GM10266 (cell line): ENCODE measurements around the gene TSPAN4.

Experiments used
- DNase-seq: peaks from one replicate; pipeline ENCODE4 v3.0.0; 2012; ENCODE audit errors: extremely low spot score
- TF ChIP-seq, protein P1 (sequence below): IDR thresholded peaks from 2 replicates; pipeline ENCODE4 v1.5.1; 2012; ENCODE audit warnings: mild to moderate bottlenecking, low read depth; ENCODE audit not compliant: control insufficient read depth, insufficient read depth; ENCODE audit errors: missing control alignments

The TSPAN4 gene, protein sequence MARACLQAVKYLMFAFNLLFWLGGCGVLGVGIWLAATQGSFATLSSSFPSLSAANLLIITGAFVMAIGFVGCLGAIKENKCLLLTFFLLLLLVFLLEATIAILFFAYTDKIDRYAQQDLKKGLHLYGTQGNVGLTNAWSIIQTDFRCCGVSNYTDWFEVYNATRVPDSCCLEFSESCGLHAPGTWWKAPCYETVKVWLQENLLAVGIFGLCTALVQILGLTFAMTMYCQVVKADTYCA

DNA sequence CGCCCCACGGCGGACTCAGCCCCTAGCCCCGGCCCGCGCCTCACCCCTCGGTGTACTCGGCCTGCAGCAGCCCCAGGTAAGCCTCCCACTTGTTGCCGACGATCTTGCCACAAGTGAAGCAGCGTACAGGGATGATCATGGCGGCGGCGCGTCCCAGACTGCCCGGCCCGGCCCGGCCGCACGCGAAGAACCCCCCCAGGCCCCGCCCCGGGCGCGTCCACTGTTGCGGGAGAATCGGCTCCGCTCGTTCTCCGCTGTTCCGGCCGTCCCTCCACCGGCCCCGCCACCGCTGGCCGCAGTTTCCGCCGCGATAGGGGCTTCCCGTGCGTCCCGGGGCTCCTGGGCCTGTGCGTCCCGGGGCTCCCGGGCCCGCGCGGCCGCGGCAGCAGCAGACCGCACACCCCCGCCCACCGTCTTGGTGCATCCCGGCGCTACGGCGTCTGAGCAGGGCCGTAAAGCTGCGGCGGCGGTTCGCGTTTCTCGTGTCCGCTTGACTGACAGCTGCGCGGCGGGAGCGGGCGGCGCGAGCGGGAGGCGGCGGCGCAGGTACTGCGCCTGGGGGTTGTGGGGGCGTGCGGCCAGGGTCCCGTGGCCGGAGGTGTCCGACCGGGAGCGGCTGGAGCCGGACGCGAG, at the start of gene TSPAN4, which contains the start of gene POLR2L:
Gene TSPAN4, plus strand, starts transcription at position 483 of the 633 bp plus-strand sequence. CDS start 7,453 bp downstream, outside the sequence.
Gene POLR2L, minus strand, starts transcription at position 160 of the 633 bp plus-strand sequence. Its CDS starts 21 bp downstream, at position 139.
- DNase-seq: peak; percentile 98
- TF ChIP-seq, protein P1, sequence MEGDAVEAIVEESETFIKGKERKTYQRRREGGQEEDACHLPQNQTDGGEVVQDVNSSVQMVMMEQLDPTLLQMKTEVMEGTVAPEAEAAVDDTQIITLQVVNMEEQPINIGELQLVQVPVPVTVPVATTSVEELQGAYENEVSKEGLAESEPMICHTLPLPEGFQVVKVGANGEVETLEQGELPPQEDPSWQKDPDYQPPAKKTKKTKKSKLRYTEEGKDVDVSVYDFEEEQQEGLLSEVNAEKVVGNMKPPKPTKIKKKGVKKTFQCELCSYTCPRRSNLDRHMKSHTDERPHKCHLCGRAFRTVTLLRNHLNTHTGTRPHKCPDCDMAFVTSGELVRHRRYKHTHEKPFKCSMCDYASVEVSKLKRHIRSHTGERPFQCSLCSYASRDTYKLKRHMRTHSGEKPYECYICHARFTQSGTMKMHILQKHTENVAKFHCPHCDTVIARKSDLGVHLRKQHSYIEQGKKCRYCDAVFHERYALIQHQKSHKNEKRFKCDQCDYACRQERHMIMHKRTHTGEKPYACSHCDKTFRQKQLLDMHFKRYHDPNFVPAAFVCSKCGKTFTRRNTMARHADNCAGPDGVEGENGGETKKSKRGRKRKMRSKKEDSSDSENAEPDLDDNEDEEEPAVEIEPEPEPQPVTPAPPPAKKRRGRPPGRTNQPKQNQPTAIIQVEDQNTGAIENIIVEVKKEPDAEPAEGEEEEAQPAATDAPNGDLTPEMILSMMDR: no peak

DNA sequence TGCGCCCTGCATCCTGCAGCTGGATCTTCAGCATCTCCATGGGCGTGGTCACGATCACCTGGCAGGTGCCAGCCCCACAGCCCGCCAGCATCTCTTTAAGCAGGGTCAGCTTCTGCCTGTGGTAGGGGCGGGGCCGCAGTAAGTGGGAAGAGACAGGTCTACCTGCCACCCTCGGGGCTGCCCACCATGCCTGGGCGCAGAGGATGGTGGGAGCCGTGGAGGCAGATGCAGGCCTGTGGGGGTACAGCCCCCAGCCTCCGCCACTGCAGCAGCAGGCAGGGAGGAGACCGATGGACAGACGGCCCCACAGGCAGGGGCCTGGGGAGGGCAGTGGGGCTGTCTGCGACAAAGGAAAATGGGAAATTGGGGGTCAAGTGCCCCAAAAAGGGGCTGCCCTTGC, 49.8 kb upstream of the TSPAN4 start:
- TF ChIP-seq, protein P1: no peak
- DNase-seq: no peak

DNA sequence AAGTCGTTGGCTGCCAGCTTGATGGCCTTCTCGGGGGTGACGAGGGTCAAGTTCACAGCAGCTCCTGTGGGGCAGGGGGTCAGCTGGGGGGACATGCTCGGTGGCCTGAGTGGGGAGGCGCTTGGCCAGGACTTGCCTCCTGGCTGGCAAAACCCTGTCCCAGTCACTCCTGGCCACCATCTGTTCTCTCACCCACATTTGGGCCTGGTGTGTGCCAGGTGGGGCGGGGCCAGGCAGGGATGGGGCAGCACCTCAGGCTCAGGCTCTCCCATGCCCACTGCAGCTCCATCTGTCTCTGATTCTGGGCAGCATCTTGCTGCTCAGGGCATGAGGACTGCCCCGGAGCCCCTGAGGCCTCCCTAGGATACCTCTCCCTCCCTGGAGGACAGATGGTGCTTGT, 49.1 kb upstream of the TSPAN4 start:
- no peak for DNase-seq
- TF ChIP-seq, protein P1: no peak

DNA sequence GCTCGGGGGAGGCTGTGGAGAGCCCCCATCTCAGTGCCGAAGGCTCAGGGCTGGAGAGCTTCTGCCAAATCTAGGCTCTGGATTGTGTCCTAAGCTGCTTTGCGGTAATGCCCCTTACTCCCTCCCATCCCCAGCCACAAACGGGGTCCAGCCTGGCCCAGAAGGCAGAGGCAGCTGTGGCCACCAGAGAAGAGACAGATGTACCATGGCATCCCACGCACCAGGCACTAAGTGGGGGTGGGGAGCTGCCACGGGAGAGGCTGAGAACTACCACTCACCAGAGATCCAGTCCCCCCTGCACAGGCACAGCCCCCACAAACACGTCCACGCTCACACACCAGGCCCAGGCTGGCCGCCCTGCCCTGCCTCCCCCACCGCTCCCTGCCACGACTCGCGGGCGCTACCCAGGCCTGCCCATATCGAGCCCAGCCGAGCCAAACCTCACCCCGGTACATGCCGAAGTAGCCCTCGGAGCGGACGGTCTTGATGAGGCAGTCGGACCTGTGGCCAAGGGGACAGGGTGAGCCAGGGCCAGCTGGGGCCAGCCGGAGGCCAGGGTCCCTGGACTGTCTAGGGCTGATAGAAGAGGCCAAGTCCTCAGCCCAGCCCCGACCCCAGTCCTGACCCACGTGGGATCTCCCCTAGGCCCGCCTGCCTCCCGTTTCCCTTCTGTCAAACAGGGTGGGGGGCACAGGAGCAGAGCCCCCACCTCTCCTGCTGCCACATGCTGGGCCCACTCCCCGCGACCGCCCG, 48.5 kb upstream of the TSPAN4 start:
- DNase-seq: no peak
- TF ChIP-seq, protein P1: no peak

DNA sequence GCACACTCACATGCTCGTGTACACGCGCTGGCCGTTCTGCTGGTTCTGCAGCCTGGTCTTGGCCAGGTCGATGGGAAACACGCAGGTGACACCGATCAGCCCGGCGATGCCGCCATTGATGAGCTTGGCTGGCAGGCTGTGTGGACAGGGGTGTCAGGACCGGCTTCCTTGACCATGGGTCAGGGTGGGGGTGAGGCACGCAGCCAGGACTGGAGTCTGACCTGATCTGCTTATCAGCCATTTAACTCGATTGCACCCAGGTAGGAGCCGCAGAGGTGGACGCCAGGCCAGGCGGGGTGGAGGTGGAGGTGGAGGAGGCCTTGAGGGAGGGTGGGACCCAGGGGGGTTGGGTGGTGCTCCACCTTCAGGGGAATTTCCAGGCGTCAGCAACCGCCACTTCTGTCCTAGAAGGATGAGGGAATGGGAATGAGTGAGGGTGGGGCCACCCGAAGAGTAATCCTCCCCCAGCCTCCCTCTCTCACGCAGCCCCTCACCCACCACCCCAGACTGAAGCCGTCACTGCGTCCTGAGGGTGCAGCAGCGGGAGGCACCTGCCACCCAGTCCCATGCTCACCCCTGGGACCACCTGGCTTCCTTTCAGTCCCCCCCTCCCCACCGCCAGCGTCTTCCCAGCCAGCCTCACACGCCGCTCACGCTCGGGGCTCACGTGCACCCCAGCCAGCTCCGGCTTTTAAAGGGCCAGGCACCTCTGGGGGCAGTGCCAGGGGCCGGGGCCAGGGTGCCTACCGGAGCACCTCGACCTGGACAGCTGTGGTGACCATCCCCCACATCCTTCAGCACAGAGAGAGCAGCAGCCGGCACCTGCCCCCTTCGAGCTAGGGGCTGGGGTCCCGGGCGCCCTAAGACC, 47.7 kb upstream of the TSPAN4 start:
- TF ChIP-seq, protein P1: no peak
- no peak for DNase-seq

DNA sequence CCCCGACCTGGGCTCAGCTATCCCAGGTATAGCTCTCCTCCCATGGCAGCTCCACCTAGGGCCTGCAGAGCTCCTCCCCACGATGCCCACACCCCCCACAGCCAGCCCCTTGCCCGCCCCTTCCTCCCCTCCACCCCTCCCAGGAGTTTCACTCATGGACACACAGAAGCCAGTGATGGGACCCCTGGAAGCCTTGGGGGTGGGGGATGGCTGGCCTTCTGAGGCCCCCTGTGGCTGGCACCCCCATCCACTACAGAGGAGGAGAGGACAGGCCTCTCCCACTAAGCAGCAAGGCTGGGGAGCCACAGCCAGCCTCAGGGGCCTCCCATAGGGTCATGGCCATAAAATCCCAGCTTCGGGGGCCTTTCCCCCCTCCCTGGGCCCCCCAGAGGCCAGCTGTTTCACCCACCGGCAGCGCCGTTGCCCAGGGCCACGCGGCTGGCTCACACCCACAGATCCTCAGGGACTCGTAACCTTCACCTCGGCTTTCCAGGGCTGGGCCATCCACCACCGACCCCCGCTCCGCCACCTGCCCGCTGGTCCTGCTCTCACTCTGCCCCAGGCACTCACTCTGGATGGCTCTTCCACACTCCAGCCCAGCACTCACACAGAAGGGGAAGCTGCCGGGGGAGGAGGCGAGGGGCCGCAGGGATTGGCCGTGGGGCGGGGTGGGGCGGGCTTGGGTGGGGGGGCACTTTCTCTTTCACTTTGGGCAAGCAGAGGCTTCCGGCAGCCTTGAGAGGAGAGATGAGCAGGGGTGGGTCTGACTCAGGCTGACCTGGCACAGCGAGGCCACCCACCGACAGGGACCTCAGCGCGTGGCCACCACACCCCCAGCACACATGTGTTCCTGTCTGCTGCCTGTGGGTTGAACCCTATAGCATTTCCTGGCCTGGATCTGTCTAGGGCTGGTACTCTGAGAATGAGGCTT, 46.8 kb upstream of the TSPAN4 start:
- TF ChIP-seq, protein P1: no peak
- DNase-seq: peak; percentile 97
